Neutrophil (primary cell): ENCODE results near the gene HOXB2.

Experiments used
- H3K27ac ChIP-seq: fragments of 200-600 bp; sonication (generic); 2 replicates; pipeline ENCODE4 v1.5.1; 2016; ENCODE audit warnings: mild to moderate bottlenecking, moderate library complexity
- H3K27me3 ChIP-seq: fragments of 200-600 bp; sonication (generic); 2 replicates; pipeline ENCODE4 v1.6.0; 2016; ENCODE audit warnings: mild to moderate bottlenecking
- H3K36me3 ChIP-seq: fragments of 200-600 bp; sonication (generic); 2 replicates; pipeline ENCODE4 v1.5.1; 2017
- H3K4me1 ChIP-seq, 2 experiments: fragments of 200-600 bp in 1 of 2; sonication (generic) in 1 of 2; 1 replicate in 1 of 2; 2 replicates in 1 of 2; pipeline versions ENCODE4 v1.5.1 to v1.6.1; 2013 to 2016; ENCODE audit warnings: low read depth in 1 of 2, low read length in 1 of 2, mild to moderate bottlenecking in 1 of 2, moderate library complexity in 1 of 2; ENCODE audit not compliant: control insufficient read depth in 1 of 2, insufficient read depth in 1 of 2
- H3K4me3 ChIP-seq, 2 experiments: fragments of 200-600 bp in 1 of 2; sonication (generic) in 1 of 2; 1 replicate in 1 of 2; 2 replicates in 1 of 2; pipeline ENCODE4 v1.5.1; 2013 to 2016; ENCODE audit warnings: low read depth in 1 of 2, low read length in 1 of 2, mild to moderate bottlenecking in 1 of 2, moderate library complexity in 1 of 2
- H3K9me3 ChIP-seq: fragments of 200-600 bp; sonication (generic); 2 replicates; pipeline ENCODE4 v1.5.1; 2016
- TF ChIP-seq, protein P1 (sequence below): fragments of 200-600 bp; sonication (generic); IDR thresholded peaks from 2 replicates; pipeline ENCODE4 v1.5.1; 2016; ENCODE audit warnings: antibody characterized with exemption

The HOXB2 gene

DNA sequence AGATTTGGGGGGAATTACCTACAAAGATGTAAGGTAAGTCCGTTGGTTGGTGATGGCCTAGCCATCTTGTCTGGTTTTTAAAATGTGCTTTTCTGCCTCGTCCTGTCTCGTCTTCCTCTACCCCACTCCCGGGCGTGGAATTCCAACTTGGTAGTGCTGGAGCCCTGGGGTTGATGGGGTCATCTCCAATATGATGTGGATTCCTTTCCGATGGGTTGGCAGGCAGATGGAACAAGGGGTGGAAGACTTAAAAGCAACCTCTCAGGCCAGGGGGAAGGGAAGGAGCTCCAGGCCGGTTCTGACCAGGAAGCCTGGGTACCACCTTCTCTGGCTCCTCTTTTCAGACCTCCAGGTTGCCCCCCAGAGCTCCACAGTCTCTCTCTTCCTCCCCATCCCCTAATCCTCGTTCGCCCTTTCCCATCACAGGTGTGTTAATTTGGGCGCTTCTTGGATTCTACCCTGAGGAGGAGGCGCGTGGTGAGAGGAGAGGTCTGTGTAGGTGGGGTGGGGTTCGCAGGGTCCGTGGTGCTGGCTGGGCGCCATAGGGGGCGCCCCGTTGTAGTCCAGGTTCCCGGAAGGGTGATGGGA is 5.1 kb upstream of the HOXB2 start:
- no peak overlapping the region for H3K27ac ChIP-seq
- no peaks in the 10 kb centered on the region for H3K9me3 ChIP-seq
- TF ChIP-seq, protein P1, sequence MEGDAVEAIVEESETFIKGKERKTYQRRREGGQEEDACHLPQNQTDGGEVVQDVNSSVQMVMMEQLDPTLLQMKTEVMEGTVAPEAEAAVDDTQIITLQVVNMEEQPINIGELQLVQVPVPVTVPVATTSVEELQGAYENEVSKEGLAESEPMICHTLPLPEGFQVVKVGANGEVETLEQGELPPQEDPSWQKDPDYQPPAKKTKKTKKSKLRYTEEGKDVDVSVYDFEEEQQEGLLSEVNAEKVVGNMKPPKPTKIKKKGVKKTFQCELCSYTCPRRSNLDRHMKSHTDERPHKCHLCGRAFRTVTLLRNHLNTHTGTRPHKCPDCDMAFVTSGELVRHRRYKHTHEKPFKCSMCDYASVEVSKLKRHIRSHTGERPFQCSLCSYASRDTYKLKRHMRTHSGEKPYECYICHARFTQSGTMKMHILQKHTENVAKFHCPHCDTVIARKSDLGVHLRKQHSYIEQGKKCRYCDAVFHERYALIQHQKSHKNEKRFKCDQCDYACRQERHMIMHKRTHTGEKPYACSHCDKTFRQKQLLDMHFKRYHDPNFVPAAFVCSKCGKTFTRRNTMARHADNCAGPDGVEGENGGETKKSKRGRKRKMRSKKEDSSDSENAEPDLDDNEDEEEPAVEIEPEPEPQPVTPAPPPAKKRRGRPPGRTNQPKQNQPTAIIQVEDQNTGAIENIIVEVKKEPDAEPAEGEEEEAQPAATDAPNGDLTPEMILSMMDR: no peak
- H3K4me1 ChIP-seq: no peaks in the 10 kb centered on the region
- no peak overlapping the region for H3K4me3 ChIP-seq
- peaks cover 87% of the 10 kb centered on the region for H3K27me3 ChIP-seq
- H3K36me3 ChIP-seq: no peaks in the 10 kb centered on the region

DNA sequence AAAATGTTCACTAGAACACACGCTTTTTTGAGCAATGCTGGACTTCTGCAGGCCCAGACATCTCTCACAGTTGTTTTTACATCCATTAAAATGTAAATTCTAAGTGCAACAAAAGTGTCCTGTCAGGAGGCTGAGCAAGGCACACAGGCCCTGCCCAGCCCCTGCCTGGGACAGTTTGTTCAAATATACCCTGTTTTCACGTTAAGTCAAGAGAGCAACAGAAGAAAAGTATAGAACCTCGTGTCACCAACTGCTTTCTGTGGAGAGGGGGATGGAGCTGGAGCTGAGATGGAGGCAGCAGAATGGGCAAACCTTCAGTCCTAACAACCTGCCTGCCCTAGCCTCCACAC is 4.3 kb upstream of the HOXB2 start:
- Histone ChIP-seq H3K27ac (no peak overlapping the region), H3K36me3 (no peaks in the 10 kb centered on the region), H3K4me3 (no peak overlapping the region), H3K27me3 (peaks cover 87% of the 10 kb centered on the region), H3K9me3 (no peaks in the 10 kb centered on the region), H3K4me1 (no peaks in the 10 kb centered on the region)
- TF ChIP-seq, protein P1: no peak

DNA sequence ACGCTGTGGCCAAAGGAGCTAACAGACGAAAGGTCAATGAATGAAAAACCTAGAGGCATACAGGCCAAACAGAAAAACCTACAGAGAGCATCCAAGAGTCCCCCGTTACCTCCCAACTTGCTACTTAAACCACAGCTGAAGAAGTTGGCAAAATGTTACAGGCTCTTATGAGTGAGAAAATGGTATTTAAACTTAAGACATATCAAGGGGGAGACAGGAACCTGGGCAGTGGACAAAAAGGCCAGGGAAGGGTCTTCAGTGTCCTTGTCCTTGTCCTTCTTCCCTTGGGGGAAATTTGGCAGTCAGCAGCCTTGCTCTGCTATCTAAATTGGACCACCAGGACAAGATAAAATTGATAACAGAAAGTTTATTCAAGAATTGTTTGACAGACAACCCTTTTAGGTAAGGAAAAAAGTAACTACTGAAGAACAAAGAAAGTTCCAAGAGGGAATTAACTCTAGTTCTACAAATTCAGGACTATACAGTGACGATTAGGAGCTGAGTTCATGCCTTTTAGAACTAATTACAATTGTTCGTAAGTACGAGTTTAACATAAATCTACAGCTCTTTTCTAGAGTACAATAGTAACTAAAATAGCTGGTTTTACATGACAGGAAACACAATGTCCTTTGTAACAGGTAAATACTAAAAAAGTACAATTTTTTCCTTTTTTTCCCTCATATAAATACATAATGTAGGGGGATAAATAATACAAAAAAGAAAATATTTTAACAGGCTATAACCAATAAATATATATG is 3.8 kb upstream of the HOXB2 start:
- peaks cover 87% of the 10 kb centered on the region for H3K27me3 ChIP-seq

DNA sequence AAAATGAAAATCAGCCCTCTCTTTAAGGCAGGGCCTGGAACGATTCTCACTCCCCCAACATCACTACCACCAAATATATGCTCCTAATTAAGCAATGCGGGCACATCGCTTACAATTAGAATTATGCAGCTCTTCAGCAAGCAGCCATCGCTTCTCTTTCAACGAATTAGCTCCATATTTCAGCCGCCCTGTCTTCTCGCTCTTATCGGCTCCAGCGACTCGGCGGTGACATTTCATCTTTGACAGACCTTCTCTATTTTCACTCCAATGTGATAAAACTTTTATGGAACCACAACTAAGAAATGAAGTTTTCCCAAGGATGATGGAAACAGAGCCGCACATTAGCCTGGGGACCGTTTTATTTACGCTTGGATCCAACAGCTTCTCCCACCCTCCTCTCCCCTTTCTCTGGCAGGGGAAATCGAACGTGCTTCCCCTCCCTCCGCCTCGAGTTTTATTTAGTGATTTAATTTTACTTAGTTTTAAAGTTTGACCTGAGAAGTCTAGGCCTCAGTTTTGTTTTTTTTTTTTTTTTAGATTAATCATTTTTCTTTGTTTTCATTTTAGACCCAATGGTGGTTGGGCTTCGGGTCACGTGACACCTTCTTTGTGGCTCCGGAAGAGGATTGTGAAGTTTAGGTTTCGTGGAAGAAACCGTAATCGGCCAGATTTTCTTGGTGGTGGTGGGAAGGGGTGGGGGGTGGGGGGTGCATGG is 3.1 kb upstream of the HOXB2 start:
- Histone ChIP-seq H3K4me3 (no peak overlapping the region), H3K9me3 (no peaks in the 10 kb centered on the region), H3K27me3 (peaks cover 87% of the 10 kb centered on the region), H3K27ac (no peak overlapping the region), H3K4me1 (peaks cover 0 to 5% of the 10 kb centered on the region in 2 experiments), H3K36me3 (no peaks in the 10 kb centered on the region)
- TF ChIP-seq, protein P1: no peak

More for the DNA sequence above, 3.8 kb upstream of the HOXB2 start:
- Histone ChIP-seq H3K36me3 (no peaks in the 10 kb centered on the region), H3K4me3 (no peak overlapping the region), H3K27ac (no peak overlapping the region), H3K9me3 (no peaks in the 10 kb centered on the region), H3K4me1 (no peaks in the 10 kb centered on the region)
- TF ChIP-seq, protein P1: no peak

DNA sequence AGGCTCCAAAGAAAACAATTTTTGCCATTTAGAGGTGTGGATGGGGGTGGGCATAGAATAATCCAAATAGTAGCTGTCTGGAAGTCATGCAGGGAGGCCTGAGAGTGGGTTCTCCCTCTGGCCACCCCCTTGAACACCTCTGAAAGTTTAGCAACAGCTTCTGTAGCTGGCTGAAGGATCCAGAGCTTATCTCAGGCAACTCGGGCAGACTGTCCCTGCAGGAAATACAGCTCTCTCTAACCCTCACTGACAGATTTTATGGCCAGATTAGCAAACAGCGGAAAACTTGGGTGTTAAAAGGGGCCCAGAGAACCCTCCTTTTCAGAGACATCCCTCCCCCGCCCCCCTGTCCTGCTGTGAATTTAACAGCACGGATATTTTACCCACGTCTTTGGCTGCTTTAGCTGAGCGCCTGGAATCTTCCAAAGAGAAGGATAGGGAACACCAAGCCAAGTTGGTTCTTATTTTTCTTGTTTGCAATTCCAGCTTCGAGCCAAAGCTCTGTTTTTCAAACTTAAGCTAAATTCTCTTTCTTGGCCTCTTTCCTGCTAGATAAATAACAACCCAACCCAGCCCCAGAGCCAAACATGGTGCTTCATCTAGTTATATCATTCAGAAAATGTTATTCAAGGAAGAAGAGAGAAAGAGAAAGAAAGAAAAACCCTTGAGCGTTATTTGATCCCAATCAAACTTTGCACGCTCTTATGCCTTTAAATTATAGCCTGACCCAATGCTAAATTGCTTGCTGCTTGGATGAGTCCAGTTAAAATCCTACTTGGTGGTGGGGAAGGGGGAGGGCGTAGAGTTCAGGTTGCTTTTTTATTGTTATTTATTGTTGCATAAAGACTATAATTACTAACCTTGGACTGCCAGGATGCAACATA is 2.3 kb upstream of the HOXB2 start:
- Histone ChIP-seq H3K27me3 (peaks cover 87% of the 10 kb centered on the region), H3K4me1 (peaks cover 0 to 5% of the 10 kb centered on the region in 2 experiments), H3K9me3 (no peaks in the 10 kb centered on the region), H3K36me3 (no peaks in the 10 kb centered on the region), H3K4me3 (no peak overlapping the region), H3K27ac (no peak overlapping the region)
- TF ChIP-seq, protein P1: no peak
